ENCODE results near the gene FAM161B.
"Not testable (repeated sequence)": the region's sequence is repeated elsewhere in the genome, so short reads cannot be mapped to it uniquely, and the experiment has no call there.

FAM161B gene, protein sequence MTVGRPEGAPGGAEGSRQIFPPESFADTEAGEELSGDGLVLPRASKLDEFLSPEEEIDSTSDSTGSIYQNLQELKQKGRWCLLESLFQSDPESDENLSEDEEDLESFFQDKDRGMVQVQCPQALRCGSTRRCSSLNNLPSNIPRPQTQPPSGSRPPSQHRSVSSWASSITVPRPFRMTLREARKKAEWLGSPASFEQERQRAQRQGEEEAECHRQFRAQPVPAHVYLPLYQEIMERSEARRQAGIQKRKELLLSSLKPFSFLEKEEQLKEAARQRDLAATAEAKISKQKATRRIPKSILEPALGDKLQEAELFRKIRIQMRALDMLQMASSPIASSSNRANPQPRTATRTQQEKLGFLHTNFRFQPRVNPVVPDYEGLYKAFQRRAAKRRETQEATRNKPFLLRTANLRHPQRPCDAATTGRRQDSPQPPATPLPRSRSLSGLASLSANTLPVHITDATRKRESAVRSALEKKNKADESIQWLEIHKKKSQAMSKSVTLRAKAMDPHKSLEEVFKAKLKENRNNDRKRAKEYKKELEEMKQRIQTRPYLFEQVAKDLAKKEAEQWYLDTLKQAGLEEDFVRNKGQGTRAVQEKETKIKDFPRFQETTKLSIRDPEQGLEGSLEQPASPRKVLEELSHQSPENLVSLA

GRCh38 chr14:73949752-73950734 is at the start of gene FAM161B, which contains the start of gene COQ6:
FAM161B (minus strand) TSS chr14:73950094; CDS start chr14:73950026, 68 bp downstream.
COQ6 (plus strand) TSS chr14:73950302; CDS start chr14:73950333, 31 bp downstream.
- peak; percentile 70 for DNase-seq

DNA sequence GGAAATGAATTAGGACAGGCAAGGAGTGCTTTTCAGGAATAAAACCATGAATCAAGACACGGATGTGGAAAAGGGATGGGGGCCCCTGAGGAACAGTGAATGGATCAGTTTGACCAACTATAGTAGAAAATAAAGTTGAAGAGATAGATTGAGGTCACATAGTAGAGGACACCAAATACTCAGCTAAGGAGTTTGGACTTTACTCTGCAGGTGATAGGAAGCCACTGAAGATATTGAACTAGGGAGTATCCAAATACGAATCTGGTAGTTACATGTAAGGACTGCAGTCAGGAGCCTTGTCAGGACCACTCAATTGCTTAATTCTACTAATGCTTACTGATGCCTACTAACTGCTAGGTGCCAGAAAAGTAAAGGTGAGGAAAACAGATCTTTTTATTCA is 48.8 kb upstream of the FAM161B start:
- DNase-seq = no peak

DNA sequence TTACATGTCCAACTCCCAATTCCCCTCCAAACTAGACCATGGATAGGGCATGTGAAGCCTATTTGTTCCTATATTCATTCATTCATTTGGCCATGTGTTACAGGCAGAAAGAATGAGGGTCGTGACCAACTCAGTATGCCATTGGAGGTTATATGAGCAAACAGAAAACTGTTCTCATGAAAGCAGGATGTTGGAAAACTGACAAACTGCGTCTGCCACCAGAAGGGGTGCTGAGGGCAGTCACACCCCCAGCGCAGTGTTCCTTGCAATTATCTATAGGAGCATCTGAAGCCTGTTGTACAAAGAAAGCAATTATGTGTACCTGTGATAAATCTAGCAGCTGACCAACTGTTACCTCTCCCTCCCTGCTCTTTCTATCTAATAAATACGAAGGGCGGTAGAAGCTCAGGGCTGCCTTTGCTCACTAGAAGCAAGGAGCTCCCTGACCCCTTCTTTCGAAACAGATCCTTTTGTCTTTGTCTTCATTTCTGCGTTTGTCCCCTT is 48.1 kb upstream of the FAM161B start:
- no peak for DNase-seq

DNA sequence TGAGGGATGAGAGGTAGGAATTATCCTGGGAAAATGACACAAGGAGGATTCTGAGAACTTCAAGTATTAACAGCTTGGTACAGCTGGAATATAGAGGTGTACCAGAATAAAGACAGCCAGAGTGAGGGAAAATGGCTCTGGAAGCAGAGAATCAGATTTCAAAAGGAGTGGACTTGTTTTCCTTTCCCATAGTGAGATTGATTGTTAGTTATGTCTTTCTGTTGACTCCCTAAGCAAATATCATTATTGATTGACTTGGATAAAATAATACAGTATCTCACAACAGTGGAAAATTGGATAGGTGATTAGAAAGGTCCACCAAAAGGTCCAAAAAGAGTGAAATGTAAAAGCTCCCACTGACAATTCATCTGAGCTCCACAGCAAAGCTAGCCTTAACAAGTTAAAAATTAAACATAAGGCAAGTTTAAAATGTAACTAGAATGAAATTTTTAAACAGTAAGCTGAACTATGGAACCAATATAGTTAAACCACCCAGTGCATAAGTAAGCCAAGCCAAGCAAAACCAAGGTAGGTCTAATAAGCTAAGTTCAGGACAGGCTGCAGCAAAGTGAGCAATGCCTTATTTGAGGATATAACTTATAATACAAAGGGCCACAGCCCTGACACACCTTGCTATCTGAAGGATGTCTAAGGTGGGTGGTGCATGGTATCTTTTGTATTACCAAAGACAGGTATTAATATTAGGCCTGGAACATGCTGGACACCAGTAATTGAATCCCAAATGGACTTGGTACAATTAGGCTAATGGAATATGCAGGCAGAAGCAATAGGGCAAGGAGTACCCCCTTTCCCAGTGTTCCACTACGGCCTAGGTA is 47.4 kb upstream of the FAM161B start:
- DNase-seq = no peak

DNA sequence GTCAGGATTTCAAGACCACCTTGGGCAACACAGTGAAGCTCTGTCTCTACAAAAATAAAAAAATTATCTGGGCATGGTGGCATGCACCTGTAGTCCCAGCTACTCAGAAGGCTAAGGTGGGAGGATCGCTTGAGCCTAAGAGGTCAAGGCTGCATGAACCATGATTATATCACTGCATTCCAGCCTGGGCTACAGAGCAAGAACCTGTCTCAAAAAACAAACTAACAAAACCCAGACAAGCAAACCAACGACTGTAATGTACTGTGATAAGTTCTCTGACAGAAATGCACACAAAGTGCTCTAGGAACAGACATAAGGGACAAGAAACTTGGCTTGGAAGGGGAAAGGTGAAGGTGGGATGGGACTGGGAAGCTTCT is 46.8 kb upstream of the FAM161B start:
- no peak for DNase-seq

GRCh38 chr14:73995977-73996378 is 46.1 kb upstream of the FAM161B start:
- no peak for DNase-seq

- not testable (repeated sequence) for DNase-seq
These were observed 45.0 kb upstream of the FAM161B start for GRCh38 chr14:73994926-73995325.

DNA sequence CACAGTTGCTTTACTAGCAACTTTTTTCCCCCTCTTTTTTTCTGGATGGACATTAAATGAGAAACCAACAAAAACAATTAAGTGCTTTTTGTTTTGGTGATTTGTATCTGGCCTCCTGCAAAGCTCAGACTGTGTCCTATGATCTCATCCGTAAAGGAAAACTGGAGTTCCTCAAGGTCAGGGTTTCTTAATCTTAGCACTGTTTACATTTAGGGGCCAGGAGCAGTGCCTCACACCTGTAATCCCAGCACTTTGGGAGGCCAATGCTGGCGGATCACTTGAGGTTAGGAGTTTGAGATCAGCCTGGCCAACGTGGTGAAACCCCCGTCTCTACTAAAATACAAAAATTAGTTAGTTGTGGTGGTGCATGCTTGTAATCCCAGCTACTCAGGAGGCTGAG is 41.2 kb upstream of the FAM161B start:
- no peak for DNase-seq

DNA sequence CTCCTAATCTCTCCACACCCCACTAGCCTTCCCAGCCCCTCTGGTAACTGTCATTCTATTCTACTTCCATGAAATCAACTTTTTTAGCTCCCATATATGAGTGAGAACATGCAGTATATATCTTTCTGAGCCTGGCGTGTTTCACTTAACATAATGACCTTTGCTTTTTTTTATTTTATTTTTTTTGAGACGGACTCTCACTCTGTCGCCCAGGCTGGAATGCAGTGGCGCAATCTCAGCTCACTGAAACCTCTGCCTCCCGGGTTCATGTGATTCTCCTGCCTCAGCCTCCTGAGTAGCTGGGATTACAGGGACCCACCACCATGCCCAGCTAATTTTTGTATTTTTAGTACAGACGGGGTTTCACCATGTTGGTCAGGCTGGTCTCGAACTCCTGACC is 38.8 kb upstream of the FAM161B start:
- not testable (repeated sequence) for DNase-seq

- DNase-seq = no peak
These were observed 38.2 kb upstream of the FAM161B start for GRCh38 chr14:73988065-73988464.

- no peak for DNase-seq
These were observed 28.0 kb upstream of the FAM161B start for GRCh38 chr14:73977896-73978295.

DNA sequence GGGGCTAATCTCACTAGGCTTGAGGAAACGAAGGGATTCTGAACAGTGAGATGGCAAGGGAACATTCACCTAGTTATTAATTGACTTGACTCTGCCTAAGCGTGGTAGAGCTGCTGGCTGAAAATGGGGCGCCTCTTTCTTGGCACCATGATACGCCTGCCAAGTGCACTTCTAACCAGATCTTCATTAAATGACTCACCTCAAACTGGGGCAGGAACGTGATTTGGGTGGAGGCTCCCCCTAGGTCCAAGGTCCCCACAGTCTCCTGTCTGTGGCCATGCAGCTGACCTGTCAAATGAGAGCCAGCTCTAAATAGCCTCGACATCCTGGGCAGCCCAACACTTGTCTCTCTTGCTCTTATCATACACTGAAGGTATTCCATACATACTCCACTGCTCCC is 26.2 kb upstream of the FAM161B start:
- DNase-seq = no peak

DNA sequence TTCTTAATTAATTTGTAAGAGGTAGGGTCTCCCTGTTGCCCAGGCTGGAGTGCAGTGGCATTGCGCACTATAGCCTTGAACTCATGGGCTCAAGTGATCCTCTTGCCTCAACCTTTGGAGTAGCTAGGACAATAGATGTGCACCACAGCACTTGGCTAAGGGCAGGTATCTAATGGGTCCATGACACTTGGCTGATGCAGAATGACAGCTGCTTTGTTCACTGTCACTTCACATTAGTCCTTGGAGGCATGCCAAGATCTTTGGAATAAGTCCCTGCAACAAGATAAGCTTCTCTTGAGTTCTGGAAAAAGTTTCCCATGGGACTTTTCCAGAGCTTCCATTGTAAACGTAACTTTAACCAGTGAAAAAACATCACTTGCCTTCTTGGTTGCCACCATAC is 23.6 kb upstream of the FAM161B start:
- no peak for DNase-seq

DNA sequence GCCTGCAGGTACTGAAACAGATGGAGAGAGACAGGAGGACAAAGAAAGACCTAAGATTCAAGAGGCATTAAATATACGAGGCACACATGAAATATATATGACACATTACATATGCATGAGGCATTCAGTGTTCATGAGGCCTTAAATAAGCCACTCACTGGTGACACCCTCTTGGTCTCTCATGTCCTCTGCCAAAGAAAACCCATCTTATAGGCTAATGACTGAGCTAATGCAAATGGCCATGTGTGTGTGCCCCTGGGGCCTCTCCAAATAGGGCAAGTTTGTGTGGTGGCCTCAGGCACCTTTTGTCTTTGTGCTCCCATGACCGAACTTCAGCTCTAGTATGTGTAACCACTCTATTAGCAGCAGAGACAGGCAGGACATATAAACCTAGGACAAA is 19.0 kb upstream of the FAM161B start:
- DNase-seq = no peak

- DNase-seq = no peak
These were observed 15.3 kb upstream of the FAM161B start for GRCh38 chr14:73965216-73965615.

- no peak for DNase-seq
These were observed 11.3 kb upstream of the FAM161B start for GRCh38 chr14:73961192-73961591.

DNA sequence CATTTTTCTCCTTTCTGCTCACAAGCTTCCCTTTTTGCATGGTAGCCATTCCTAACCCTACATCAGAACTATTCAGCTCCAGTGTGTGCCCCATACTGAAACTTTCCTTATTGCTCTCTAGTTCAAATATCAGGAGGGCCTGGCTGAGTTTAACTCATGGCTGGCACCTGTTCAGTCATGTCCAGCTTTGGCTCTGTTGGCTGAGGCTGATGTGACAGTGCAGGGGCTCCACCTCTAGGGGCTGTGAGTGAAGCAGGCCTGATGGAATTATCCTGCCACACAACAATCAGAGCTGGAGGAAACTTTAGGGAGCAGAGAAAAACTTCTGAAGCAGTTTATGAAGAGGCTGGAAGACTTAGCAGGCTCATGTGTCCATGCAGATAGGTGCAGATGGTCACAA is 8.7 kb upstream of the FAM161B start:
- DNase-seq = no peak

DNA sequence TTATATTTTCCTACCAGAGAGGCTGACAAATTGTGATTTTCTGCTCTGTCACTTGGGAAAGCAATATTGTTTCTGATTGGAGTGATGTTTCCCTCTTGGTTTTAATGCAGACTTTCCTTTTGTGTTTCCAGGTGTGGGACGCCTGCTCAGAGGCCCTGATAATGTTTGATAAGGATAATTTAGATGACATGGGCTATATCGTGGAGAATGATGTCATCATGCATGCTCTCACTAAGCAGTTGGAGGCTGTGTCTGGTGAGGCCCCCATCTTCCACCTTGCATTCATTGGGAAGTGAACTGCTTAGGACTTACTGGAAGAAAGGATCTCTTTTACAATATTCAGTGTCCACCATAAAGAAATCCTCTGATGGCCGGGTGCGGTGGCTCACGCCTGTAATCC is 5.8 kb upstream of the FAM161B start:
- no peak for DNase-seq

- no peak for DNase-seq
These were observed 3.8 kb upstream of the FAM161B start for GRCh38 chr14:73953731-73954130.

DNA sequence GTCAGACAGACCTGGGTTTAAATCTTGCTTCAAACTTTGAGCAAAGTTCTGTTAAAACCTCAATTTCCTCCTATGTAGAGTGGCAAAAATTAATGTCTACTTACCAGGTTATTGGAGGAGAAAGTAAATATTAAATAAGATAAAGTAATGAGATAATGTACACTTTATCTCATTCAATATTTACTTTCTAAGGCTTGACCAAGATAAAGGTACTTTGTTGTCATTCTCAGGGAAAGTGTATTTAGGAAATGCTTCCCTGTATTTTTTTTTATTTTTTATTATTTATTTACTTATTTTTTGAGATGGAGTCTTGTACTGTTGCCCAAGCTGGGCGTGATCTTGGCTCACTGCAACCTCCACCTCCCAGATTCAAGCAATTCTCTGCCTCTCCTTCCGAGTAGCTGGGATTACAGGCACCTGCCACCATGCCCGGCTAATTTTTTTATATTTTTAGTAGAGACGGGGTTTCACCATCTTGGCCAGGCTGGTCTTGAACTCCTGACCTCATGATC is 4.7 kb downstream of the FAM161B start:
- no peak for DNase-seq

- DNase-seq = no peak
These were observed 5.3 kb downstream of the FAM161B start for GRCh38 chr14:73944432-73945158.
